Esophagus mucosa (tissue), 1 donor: Measurements from ENCODE around the gene BAK1. TPM values are rescaled to one million over a fixed set of nuclear protein-coding genes. Genes with fewer than 3 reads are reported as not detected.

Experiments used
- ATAC-seq: fragments of 200-7000 bp; cut with Tn5 transposase; one replicate; pipeline ENCODE4 v1.9.1; 2020
- total RNA-seq: library from RNA; stranded (reverse); gene quantifications from one replicate; pipeline ENCODE4 v1.2.4, GENCODE V29; 2023
- donor health status: DM: yes; HTN: yes; CAD: no.

The BAK1 gene
- total RNA-seq, 1 donor from 2014 or later, result 33.5 TPM

DNA sequence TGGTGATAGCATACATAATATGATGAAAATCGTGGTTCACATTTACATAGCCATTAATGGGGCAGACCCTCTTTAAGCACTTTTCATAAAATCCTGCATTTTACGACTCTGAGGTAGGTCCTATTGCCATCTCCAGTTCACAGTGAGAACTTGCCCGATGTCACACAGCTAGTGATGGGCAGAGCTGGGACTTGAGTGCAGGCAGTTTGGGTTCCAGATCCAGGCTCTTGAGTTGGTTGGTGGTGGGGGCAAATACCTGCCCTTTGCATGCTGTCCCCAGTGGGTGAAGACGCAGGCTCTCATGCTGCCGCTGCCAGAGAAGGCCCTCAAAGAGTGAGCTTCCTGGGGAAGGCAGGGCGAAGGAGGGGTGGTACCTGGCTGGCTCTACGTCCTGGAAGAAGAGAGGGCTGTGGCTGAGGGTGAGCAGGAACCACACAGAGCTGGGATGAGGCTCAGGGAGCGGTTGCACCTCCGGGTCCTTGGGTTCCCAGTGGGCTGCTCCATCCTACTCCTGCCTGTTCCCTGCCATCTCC, 6.1 kb upstream of the BAK1 start:
- ATAC-seq, result no peak

DNA sequence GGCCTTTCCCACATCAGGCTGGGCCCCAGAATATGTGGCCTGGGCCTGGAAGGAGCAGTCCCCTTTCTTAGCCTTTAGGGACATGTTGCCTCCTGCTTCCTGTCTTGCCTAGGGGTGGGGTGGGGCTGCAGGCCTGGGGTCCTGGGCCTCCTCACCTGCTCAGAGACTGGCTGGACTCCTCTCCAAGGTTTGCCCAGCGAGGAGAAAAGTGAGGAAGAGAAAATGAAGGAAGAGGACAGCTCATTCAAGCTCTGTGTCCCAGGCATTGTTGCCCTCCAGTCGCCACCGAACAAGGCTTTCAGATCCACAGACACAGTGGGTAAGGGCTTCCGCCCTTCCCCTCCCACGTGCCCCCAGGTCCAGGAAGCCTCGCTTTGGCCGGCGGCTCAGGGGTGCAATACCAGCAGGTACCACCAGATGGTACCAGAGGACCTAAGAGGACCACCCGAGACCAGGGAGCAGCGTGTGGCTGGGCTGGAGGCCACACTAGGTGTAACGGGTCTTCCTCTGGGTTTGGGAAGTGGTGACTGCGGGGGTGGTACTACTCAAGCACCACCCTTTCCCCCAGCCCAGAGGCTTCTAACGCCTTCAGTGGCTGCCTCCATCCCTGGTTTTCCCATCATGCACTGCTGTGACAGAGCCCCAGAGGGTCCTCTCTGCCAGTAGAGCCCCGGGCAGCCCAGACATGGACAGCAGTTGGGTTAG, 5.5 kb upstream of the BAK1 start:
- peak; percentile 69 for ATAC-seq

GRCh38 chr6:33584700-33585402, 4.8 kb upstream of the BAK1 start:
- ATAC-seq, result no peak

DNA sequence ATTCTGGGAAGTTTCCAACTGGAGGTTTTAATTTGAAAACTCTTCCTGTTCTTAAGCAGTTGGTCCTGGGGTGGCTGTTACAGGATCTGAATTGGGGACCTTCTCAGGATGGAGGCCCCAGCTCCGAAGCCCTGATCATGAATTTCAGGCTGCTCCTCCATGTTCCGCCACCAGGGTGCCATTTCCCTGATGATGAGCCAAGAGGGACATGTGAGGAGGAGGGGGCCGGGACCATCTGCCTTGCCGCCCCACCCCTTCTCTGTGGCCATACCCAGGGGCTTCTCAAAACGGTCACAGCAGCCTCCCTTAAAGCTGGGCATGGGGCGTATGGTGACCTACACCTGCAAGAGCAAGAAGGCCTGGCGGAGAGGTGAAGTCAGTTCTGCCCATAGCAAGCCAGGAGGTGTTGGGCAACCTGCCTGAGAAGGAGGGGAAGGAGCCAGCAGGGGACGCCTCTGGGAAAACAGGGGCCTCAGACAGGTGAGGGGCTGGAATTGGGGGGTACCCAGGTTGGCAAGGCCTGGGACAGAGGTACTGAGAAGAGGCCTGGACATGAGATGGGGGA, 3.6 kb upstream of the BAK1 start:
- no peak for ATAC-seq

DNA sequence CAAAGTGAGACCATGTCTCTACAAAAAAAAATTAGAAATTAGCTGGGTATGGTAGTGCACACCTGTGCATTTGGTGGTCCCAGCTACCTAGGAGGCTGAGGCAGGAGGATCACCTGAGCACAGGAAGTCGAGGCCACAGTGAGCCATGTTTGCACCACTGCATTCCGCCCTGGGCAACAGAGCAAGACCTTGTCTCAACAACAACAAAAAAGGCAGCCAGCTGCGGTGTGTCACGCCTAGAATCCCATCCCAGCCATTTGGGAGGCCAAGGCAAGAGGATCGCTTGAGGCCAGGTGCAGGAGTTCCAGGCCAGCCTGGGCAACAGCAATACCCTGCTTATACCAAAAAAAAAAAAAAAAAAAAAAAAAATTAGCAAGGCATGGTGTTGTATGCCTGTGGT, 1.1 kb upstream of the BAK1 start:
- no peak for ATAC-seq

GRCh38 chr6:33578588-33579011, 1.5 kb downstream of the BAK1 start:
- peak; percentile 3 for ATAC-seq

- ATAC-seq, result no peak
Measured at GRCh38 chr6:33578164-33578563, 1.9 kb downstream of the BAK1 start.

GRCh38 chr6:33577718-33578117, 2.4 kb downstream of the BAK1 start:
- peak; percentile 53 for ATAC-seq

GRCh38 chr6:33577106-33577535, 3.0 kb downstream of the BAK1 start:
- peak; percentile 86 for ATAC-seq

DNA sequence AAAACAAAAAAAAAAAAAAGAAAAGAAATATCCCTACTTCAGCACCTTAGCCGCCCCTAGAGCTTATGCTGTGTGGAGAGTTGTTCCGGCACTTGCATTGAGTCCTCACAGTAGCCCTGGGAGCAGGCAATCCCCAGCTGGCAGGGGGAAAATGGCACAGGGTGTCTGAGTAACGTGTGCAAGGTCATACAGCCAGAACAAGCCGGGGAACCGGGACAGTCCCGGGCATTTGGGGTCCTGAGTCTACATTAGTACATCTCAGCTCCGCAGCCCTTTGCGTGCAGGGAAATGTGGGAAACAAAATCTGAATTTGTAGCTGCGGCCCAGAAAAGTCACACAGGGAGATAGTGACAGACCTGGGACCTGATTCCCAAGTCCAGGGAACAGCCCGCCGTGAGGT, 3.4 kb downstream of the BAK1 start:
- no peak for ATAC-seq

- ATAC-seq, result no peak
Measured at GRCh38 chr6:33575211-33575610, 4.9 kb downstream of the BAK1 start.

DNA sequence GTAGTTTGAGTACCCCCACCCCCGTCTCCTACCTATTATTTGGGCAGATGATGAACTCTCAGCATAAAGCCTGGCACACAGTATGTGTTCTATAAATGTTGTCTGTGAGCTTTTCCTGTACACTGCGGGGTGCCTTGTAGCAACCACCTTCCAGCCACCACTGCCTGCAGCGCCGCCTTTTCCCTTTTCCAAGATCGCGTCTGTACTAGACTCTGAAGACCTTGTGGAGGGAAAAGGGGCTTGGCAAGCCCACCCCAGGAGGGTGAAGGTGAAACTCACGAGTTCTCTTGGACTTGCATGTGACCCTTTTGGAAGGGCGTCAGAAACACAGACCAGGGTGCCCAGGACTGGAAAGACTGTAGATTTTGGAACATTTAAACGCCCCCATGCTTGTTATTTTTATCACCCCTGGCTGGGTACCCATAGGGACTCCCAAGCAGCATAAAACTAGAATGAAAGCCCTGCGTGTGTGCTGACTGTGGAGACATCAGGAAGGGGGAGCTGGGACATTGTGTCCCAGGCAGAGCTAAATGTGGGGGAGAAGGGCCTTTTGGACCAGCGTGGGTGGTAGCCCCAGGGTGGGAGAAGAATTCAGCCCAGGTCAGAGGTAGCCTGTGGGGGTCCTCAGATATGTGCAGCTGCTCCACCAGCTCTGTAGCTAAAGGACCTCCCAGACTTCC, 8.3 kb downstream of the BAK1 start:
- no peak for ATAC-seq

DNA sequence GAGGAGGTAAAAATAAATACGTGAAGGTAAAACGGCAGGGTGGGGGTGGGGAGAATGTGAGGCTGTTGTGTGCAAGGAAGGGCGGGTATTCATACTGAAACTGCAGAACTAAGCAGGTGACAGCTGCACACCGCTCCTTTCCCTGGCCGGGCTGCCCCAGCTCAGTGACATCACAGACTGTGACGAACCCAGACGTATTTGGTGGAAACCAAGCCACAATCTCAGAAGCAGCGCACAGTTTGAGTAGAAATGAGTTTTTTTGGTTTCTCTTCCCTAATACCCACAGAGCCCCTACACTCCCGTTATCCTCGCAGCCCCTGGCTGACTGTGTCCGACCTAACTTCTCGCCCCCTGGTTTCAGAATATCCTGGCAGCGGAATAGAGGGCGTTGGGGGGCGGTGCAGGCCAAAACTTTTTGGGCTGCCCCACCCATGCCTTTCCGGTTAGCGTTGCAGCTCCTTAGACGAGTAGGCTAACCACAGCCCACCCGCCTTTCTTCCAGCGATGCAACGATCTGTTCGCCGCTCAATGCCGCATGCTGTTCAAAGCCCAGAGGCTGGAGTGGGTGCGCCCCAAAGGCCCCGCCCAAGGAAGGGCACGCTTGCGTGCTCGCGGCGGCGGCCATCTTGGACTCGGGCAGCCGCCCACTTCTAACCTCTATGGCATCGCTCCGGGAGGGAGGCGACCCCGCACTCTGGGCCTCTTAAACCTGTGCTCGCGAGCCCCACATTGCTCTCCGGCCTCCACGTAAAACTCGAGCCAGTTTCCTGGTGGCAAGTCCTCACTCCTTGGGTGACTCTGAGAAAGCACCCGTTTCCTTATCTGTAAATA, 9.1 kb downstream of the BAK1 start:
- ATAC-seq, result peak; percentile 85

- no peak for ATAC-seq
Measured at GRCh38 chr6:33568826-33569570, 11.1 kb downstream of the BAK1 start.

DNA sequence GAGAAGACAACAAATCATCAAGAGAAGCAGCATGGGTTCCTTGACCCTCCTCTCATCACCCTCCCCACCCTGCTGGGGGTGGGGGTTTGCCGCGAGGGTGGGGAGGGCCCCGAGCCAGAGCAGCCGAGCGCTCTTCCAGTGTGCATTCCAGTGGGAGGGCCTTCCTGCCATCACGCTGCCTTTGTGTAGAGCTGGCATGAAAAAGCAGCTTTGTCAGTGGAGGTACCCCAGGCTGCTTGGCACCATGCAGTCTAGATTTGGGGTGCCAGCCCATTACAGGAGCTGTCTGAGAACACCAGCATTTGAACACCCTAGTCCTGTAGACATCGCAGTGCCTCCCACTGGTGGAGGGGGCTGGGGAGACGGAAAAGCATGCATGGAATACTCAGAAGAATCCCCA, 12.2 kb downstream of the BAK1 start:
- ATAC-seq, result no peak

- ATAC-seq, result no peak
Measured at GRCh38 chr6:33566182-33567084, 13.6 kb downstream of the BAK1 start.

- no peak for ATAC-seq
Measured at GRCh38 chr6:33558801-33559200, 21.3 kb downstream of the BAK1 start.

GRCh38 chr6:33557376-33557775, 22.7 kb downstream of the BAK1 start:
- ATAC-seq, result no peak

DNA sequence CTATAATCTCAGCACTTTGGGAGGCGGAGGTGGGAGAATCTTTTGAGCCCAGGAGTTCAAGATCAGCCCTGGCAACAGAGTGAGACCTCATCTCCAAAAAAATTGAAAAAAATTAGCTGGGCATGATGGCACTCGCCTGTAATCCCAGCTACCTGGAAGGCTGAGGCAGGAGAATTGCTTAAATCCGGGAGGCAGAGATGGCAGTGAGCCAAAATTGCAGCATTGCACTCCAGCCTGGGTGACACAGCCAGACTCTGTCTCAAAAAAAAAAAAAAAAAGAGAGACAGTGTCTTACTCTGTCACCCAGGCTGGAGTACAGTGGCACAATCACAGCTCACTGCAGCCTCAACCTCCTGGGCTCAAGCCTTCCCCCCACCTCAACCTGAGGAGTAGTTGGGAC, 27.2 kb downstream of the BAK1 start:
- ATAC-seq, result peak; percentile 44

DNA sequence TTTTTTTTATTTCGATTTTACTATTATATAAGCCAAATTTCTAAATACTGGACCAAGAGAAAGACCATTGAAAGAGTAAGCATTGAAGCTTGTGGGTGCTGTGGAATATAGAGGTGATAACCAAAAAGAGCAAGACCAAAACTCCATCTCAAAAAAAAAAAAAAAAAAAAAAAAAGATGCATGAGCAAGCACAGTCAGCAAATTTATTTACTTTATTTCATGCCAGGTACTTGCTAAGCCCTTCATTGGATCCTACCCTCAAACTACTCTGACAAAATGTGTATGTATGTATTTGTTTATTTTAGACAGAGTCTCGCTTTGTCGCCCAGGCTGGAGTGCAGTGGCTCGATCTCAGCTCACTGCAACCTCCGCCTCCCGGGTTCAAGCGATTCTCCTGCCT, 27.8 kb downstream of the BAK1 start:
- ATAC-seq, result no peak
